CD4-positive, alpha-beta T cell (primary cell): ENCODE data around the gene CDK6. TPM values are rescaled to one million over a fixed set of nuclear protein-coding genes. Genes with fewer than 3 reads are reported as not detected.
A peak's percentile ranks its signal among the peaks of the same experiment; 100 is the strongest.

Experiments used
- ATAC-seq: fragments of 200-7000 bp; cut with Tn5 transposase; one replicate; pipeline ENCODE4 v1.10.0; 2022; ENCODE audit warnings: mild to moderate bottlenecking; ENCODE audit not compliant: poor library complexity
- CTCF ChIA-PET: fragments of 350-600 bp; sonication (Branson Sonifier 250); formaldehyde crosslinking; loops from one replicate; lab custom pipeline; 2021; ENCODE audit warnings: antibody characterized with exemption, inconsistent platforms; lab: Charles Lee
- POLR2A ChIA-PET: fragments of 350-600 bp; sonication (Branson Sonifier 250); formaldehyde crosslinking; loops from one replicate; lab custom pipeline; 2021; ENCODE audit warnings: antibody characterized with exemption, inconsistent platforms; lab: Charles Lee
- DNase-seq, 14 experiments: peaks; one replicate each; pipeline ENCODE4 v3.0.0-alpha.2; 2013 to 2020; ENCODE audit warnings: mixed read lengths in 2 of 14
- H3K27ac ChIP-seq, 2 donors: one replicate each; pipeline versions ENCODE4 v1.5.1 to v1.7.0; 2013; ENCODE audit warnings: low read length in 2 of 2, low read depth in 1 of 2, mild to moderate bottlenecking in 1 of 2
- H3K27me3 ChIP-seq, 2 experiments: 1 replicate in 1 of 2; 2 replicates in 1 of 2; pipeline versions ENCODE4 v1.6.1 to v1.7.0; 2013; ENCODE audit warnings: low read length in 2 of 2, control low read depth in 1 of 2, mild to moderate bottlenecking in 1 of 2, moderate library complexity in 1 of 2; ENCODE audit not compliant: insufficient read depth in 2 of 2, control insufficient read depth in 1 of 2
- H3K36me3 ChIP-seq: one replicate; pipeline ENCODE4 v1.6.1; 2013; ENCODE audit warnings: low read length, control low read depth; ENCODE audit not compliant: insufficient read depth
- H3K4me1 ChIP-seq: one replicate; pipeline ENCODE4 v1.6.1; 2013; ENCODE audit warnings: low read length, control low read depth; ENCODE audit not compliant: insufficient read depth
- H3K4me3 ChIP-seq: one replicate; pipeline ENCODE4 v1.5.1; 2013; ENCODE audit warnings: mild to moderate bottlenecking, low read length, moderate library complexity
- H3K9me3 ChIP-seq, 2 experiments: 1 replicate in 1 of 2; 2 replicates in 1 of 2; pipeline versions ENCODE4 v1.6.1 to v1.7.0; 2013; ENCODE audit warnings: low read length in 2 of 2, mild to moderate bottlenecking in 2 of 2, control low read depth in 1 of 2, moderate library complexity in 1 of 2; ENCODE audit not compliant: control insufficient read depth in 1 of 2, insufficient read depth in 1 of 2
- H3K27ac Mint-ChIP-seq: one replicate; pipeline ENCODE4 v1.8.0; 2020; ENCODE audit warnings: mixed read lengths
- H3K27me3 Mint-ChIP-seq: one replicate; pipeline ENCODE4 v1.8.0; 2021; ENCODE audit warnings: mixed read lengths
- H3K36me3 Mint-ChIP-seq: one replicate; pipeline ENCODE4 v1.8.0; 2021; ENCODE audit warnings: low read depth, mixed read lengths
- H3K4me1 Mint-ChIP-seq: one replicate; pipeline ENCODE4 v1.8.0; 2021; ENCODE audit warnings: low read depth, mixed read lengths
- H3K4me3 Mint-ChIP-seq: one replicate; pipeline ENCODE4 v1.8.0; 2020; ENCODE audit warnings: mild to moderate bottlenecking, mixed read lengths
- H3K9me3 Mint-ChIP-seq: one replicate; pipeline ENCODE4 v1.8.0; 2020; ENCODE audit warnings: mixed read lengths
- intact Hi-C, 2 experiments: fragments of 100-400 bp; cut with DNase I in 1 of 2; cut with micrococcal nuclease in 1 of 2; formaldehyde crosslinking; loops; one replicate each; pipeline versions ENCODE4 v1.15.1 to v1.9.0; 2023 to 2025; cut with DNase I, micrococcal nuclease
- total RNA-seq, 174 experiments: library from RNA in 2 of 174; stranded (reverse) in 2 of 174; gene quantifications; one replicate each; pipeline ENCODE4 v1.2.3 and lab custom pipeline; 2021 to 2026
- TF ChIP-seq, protein P1 (sequence below): fragments of 200-600 bp; IDR thresholded peaks from one replicate; pipeline ENCODE4 v1.8.0; 2022; ENCODE audit warnings: antibody characterized with exemption, mild to moderate bottlenecking

The CDK6 gene
- total RNA-seq, 2 experiments from 2014 or later = 13.0 to 13.7 TPM

DNA sequence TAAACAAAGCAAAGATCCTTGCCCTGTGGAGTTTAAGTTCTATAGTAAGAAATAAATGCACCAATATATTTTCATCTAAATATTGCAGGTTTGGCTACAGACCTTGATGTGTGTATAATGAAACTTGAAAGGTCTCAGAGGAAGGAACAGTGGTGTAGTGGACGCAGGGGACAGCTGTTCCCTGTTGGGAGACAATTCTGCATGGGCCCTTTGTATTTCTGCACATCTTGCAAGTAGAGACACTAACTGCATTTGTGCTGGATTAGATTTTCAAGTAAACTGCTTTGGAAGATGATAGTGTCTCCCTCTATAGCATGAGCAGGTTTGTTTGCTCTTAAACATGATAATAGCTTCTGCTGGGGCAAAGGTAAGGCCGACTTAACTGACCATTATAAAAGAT, 188.7 kb downstream of the CDK6 start:
- Mint-ChIP-seq H3K4me3 (no peak overlapping the region), H3K36me3 (no peaks in the 10 kb centered on the region), H3K27me3 (no peaks in the 10 kb centered on the region), H3K9me3 (no peaks in the 10 kb centered on the region), H3K27ac (no peak overlapping the region), H3K4me1 (peaks cover 25% of the 10 kb centered on the region)
- Histone ChIP-seq H3K4me1 (peaks cover 9% of the 10 kb centered on the region), H3K4me3 (no peak overlapping the region), H3K36me3 (peaks cover 3% of the 10 kb centered on the region), H3K9me3 (no peaks in the 10 kb centered on the region), H3K27me3 (no peaks in the 10 kb centered on the region), H3K27ac (no peak overlapping the region)
- intact Hi-C loops = no loop called here
- POLR2A ChIA-PET = no interaction called here
- ATAC-seq (no peak), DNase-seq (no peak)
- CTCF ChIA-PET = no interaction called here
- TF ChIP-seq, protein P1, sequence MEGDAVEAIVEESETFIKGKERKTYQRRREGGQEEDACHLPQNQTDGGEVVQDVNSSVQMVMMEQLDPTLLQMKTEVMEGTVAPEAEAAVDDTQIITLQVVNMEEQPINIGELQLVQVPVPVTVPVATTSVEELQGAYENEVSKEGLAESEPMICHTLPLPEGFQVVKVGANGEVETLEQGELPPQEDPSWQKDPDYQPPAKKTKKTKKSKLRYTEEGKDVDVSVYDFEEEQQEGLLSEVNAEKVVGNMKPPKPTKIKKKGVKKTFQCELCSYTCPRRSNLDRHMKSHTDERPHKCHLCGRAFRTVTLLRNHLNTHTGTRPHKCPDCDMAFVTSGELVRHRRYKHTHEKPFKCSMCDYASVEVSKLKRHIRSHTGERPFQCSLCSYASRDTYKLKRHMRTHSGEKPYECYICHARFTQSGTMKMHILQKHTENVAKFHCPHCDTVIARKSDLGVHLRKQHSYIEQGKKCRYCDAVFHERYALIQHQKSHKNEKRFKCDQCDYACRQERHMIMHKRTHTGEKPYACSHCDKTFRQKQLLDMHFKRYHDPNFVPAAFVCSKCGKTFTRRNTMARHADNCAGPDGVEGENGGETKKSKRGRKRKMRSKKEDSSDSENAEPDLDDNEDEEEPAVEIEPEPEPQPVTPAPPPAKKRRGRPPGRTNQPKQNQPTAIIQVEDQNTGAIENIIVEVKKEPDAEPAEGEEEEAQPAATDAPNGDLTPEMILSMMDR = no peak

DNA sequence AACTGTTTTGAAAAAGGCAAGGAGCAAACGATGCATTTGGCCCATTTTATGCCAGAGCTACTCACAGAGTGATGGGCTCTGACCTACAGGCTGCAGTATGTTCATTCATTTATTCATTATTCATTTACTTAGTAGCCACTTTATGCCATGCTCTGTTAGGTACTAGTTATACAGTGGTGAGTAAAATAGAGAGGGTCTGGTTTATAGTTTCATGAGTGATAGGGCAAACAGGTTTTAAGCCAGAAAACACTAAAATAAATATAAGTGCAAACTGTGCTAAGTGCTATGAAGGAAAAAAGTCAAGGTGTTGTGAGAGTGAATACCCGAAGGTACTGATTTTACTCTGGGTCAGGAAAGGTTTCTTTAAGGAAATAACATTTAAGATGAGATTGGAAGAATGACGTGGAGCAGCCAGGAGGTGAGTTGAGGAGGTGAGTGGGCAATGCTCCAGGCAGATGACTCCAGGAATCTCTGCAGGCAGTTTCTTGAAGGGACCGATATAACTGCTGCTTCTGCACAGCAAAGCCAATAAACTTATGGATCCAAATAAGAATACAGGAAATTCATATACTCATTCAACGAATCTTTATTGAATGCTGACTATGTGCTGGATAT, 189.3 kb downstream of the CDK6 start:
- DNase-seq (no peak), ATAC-seq (no peak)
- H3K9me3 Mint-ChIP-seq = no peaks in the 10 kb centered on the region
- H3K9me3 ChIP-seq = no peaks in the 10 kb centered on the region
- peaks cover 29% of the 10 kb centered on the region for H3K4me1 Mint-ChIP-seq
- H3K27me3 ChIP-seq = no peaks in the 10 kb centered on the region
- peaks cover 14% of the 10 kb centered on the region for H3K4me1 ChIP-seq
- H3K36me3 Mint-ChIP-seq = no peaks in the 10 kb centered on the region
- intact Hi-C loops = no loop called here
- H3K36me3 ChIP-seq = peaks cover 3% of the 10 kb centered on the region
- H3K27me3 Mint-ChIP-seq = no peaks in the 10 kb centered on the region
- no peak overlapping the region for H3K4me3 Mint-ChIP-seq
- no peak overlapping the region for H3K27ac ChIP-seq
- ChIA-PET CTCF (no interaction called here), POLR2A (no interaction called here)
- no peak overlapping the region for H3K4me3 ChIP-seq
- TF ChIP-seq, protein P1 = no peak
- H3K27ac Mint-ChIP-seq = no peak overlapping the region

DNA sequence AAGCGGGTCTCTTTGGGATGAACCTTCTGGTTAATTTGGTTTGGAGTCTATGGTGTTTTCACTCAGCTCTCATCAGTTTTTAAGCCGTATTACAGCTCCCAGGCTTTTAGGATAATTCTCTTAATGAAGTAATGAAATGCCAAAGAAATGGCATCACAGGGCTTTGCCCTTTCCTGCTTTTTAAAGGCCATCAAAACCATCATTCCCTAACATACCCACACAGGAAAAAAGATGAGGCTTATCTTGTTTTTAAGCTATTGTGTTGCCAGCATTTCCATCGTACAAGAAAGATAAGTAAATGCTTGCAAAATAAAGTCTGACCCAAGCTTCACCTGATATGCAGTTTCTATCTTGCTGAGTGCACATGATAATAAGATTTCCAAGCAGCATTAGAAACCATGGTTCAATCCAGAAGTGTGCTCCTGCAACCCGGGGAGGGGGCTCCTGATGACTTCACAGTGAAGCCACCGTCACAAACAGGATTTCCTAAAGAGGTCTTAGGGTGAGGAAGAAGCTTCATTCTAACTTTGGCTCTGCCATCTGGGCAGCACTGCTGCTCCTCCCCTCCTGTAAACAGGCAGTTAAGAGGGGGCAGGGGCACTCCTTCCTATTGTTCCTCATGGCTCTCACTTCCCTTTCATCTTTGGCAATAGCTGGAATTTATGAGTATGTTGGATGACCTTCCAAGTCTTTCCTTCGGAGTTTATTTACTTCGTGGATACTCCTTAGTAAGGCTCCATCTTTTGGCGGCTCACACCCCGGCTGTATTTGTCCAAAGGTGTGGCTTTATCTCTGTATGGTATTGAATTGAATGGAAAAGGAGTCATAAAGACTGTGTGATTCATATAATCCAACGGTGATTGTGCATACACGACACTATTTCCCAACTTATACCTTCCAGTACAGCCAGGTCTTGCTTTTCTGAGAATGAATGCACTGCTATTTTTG, 191.0 kb downstream of the CDK6 start:
- no peak overlapping the region for H3K4me3 Mint-ChIP-seq
- H3K27me3 Mint-ChIP-seq = no peaks in the 10 kb centered on the region
- Histone ChIP-seq H3K36me3 (peaks cover 3% of the 10 kb centered on the region), H3K27ac (no peak overlapping the region), H3K27me3 (no peaks in the 10 kb centered on the region), H3K9me3 (no peaks in the 10 kb centered on the region), H3K4me1 (peaks cover 18% of the 10 kb centered on the region), H3K4me3 (no peak overlapping the region)
- CTCF ChIA-PET = interaction anchor here (0.6 to 1.5 kb wide), 4 partner anchors 24 to 187 kb away, joined by 3 to 4 read pairs (median 3); partner anchors contain the start of gene FAM133B
- H3K27ac Mint-ChIP-seq = no peak overlapping the region
- ATAC-seq (no peak), DNase-seq (peak in 1 of 14 experiments; percentile 30)
- peaks cover 39% of the 10 kb centered on the region for H3K4me1 Mint-ChIP-seq
- TF ChIP-seq, protein P1 = no peak
- no peaks in the 10 kb centered on the region for H3K9me3 Mint-ChIP-seq
- POLR2A ChIA-PET = no interaction called here
- intact Hi-C loops = no loop called here
- H3K36me3 Mint-ChIP-seq = no peaks in the 10 kb centered on the region
